ACC112 (cell line): Measurements from ENCODE around the gene WEE2.

Experiments
- H2AFZ ChIP-seq: fragments of 200-600 bp; sonication (generic); one replicate; pipeline ENCODE4 v1.6.0; 2017; ENCODE audit warnings: antibody characterized with exemption, low read length; ENCODE audit not compliant: unreplicated experiment
- H3K27ac ChIP-seq: fragments of 200-600 bp; sonication (generic); 2 replicates; pipeline ENCODE4 v1.5.1; 2014; ENCODE audit warnings: low read depth, mild to moderate bottlenecking, antibody characterized with exemption, low read length, moderate library complexity
- H3K27me3 ChIP-seq: fragments of 200-600 bp; sonication (generic); 2 replicates; pipeline ENCODE4 v1.6.1; 2014; ENCODE audit warnings: mild to moderate bottlenecking, antibody characterized with exemption, low read length, moderate library complexity, mixed read lengths; ENCODE audit not compliant: insufficient read depth
- H3K36me3 ChIP-seq: fragments of 200-600 bp; sonication (generic); 2 replicates; pipeline ENCODE4 v1.6.1; 2016; ENCODE audit warnings: mild to moderate bottlenecking, antibody characterized with exemption, low read length, moderate library complexity, mixed read lengths; ENCODE audit not compliant: insufficient read depth
- H3K4me1 ChIP-seq: fragments of 200-600 bp; sonication (generic); one replicate; pipeline ENCODE4 v1.6.1; 2016; ENCODE audit warnings: low read length, mixed read lengths; ENCODE audit not compliant: insufficient read depth, unreplicated experiment, control insufficient read depth
- H3K4me3 ChIP-seq: fragments of 200-600 bp; sonication (generic); 2 replicates; pipeline ENCODE4 v1.5.1; 2014; ENCODE audit warnings: mild to moderate bottlenecking, low read depth, low read length
- H3K79me2 ChIP-seq: fragments of 200-600 bp; sonication (generic); one replicate; pipeline ENCODE4 v1.6.0; 2016; ENCODE audit warnings: low read length; ENCODE audit not compliant: control insufficient read depth, unreplicated experiment, insufficient read depth

The WEE2 gene

GRCh38 chr7:141701489-141702046 is 6.6 kb upstream of the WEE2 start:
- Histone ChIP-seq H3K79me2 (no peaks in the 10 kb centered on the region), H3K4me3 (peak overlapping the region; percentile 92), H3K36me3 (no peaks in the 10 kb centered on the region), H3K27me3 (peaks cover 6% of the 10 kb centered on the region; the same call in 1 of the 2 replicates), H3K27ac (no peak overlapping the region), H3K4me1 (peaks cover 8% of the 10 kb centered on the region), H2AFZ (peak overlapping the region; percentile 90)

GRCh38 chr7:141702047-141702567 is 6.0 kb upstream of the WEE2 start, which contains the start of gene DENND11:
DENND11 (minus strand) TSS chr7:141702166; CDS start chr7:141702153, 13 bp downstream.
- Histone ChIP-seq H3K4me3 (peak within 1 kb of the TSS; percentile 92), H3K4me1 (peaks cover 8% of the 10 kb centered on the region), H3K79me2 (no peaks in the 10 kb centered on the region), H3K27ac (no peak within 1 kb of the TSS), H3K36me3 (no peaks in the 10 kb centered on the region), H2AFZ (peak within 1 kb of the TSS; percentile 97), H3K27me3 (peaks cover 12% of the 10 kb centered on the region; the same call in 1 of the 2 replicates)

GRCh38 chr7:141702892-141703291 is 5.3 kb upstream of the WEE2 start:
- Histone ChIP-seq H3K36me3 (no peaks in the 10 kb centered on the region), H3K4me1 (peaks cover 8% of the 10 kb centered on the region), H3K4me3 (peak overlapping the region; percentile 86), H2AFZ (peak overlapping the region; percentile 36), H3K27ac (no peak overlapping the region), H3K79me2 (no peaks in the 10 kb centered on the region), H3K27me3 (peaks cover 13% of the 10 kb centered on the region; the same call in 1 of the 2 replicates)

DNA sequence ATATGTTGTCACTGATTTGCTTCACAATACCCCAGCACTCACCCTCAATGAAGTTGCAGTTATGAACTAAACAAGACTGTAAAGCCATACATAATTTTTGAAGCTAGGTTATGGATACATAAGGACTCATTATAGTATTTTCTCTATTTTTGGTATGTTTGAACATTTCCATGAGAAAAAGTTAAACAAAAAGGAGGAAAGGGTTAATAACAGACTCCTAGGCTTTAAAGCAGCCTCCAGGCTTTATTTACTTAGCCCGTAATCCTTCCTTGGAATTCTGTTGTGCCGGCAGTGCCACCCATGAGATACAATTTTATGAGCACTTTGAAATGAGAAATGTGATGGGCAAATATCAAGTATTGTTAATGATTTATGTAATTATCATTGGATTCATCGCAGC is 4.0 kb upstream of the WEE2 start:
- no peak overlapping the region for H3K4me3 ChIP-seq
- H3K27ac ChIP-seq: no peak overlapping the region
- no peaks in the 10 kb centered on the region for H3K36me3 ChIP-seq
- H3K27me3 ChIP-seq: peaks cover 15% of the 10 kb centered on the region; the same call in 1 of the 2 replicates
- H3K79me2 ChIP-seq: no peaks in the 10 kb centered on the region
- peaks cover 8% of the 10 kb centered on the region for H3K4me1 ChIP-seq
- no peak overlapping the region for H2AFZ ChIP-seq

GRCh38 chr7:141704741-141705140 is 3.4 kb upstream of the WEE2 start:
- Histone ChIP-seq H3K79me2 (no peaks in the 10 kb centered on the region), H3K36me3 (no peaks in the 10 kb centered on the region), H3K4me3 (no peak overlapping the region), H3K4me1 (peaks cover 8% of the 10 kb centered on the region), H2AFZ (no peak overlapping the region), H3K27me3 (peaks cover 20% of the 10 kb centered on the region; the same call in 1 of the 2 replicates), H3K27ac (no peak overlapping the region)

GRCh38 chr7:141706239-141707064 is 1.7 kb upstream of the WEE2 start:
- no peak overlapping the region for H3K27ac ChIP-seq
- H3K36me3 ChIP-seq: no peaks in the 10 kb centered on the region
- H3K4me3 ChIP-seq: no peak overlapping the region
- peaks cover 25% of the 10 kb centered on the region; the same call in 1 of the 2 replicates for H3K27me3 ChIP-seq
- no peak overlapping the region for H2AFZ ChIP-seq
- H3K4me1 ChIP-seq: peaks cover 8% of the 10 kb centered on the region
- no peaks in the 10 kb centered on the region for H3K79me2 ChIP-seq

GRCh38 chr7:141709318-141709717 is 1.2 kb downstream of the WEE2 start:
- H3K79me2 ChIP-seq: no peaks in the 10 kb centered on the region
- no peak overlapping the region for H3K4me3 ChIP-seq
- no peaks in the 10 kb centered on the region for H3K4me1 ChIP-seq

DNA sequence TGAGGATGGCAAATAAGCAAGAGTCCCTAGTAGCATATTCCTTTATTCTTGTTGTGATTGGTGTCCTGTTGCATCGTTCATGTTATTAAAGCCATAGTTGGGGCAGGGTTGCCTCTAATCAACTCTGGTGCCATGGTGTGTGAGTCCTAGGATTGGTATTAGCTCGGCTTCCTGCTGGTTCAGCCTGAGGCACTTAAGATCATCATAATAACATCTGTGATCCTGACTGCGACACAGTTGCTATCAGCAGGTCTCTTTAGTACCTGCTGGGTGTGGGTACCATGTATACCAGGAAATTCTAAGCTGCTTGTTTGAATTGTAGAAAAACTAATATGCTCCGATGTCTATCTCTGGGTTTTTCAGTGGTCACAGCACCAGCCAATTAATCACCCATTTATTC is 1.6 kb downstream of the WEE2 start:
- Histone ChIP-seq H3K4me1 (no peaks in the 10 kb centered on the region), H3K36me3 (no peaks in the 10 kb centered on the region), H3K27me3 (peaks cover 37% of the 10 kb centered on the region; the same call in 1 of the 2 replicates), H3K4me3 (no peak overlapping the region), H3K27ac (no peak overlapping the region), H2AFZ (no peak overlapping the region), H3K79me2 (no peaks in the 10 kb centered on the region)

More at GRCh38 chr7:141709318-141709717, 1.2 kb downstream of the WEE2 start:
- Histone ChIP-seq H2AFZ (no peak overlapping the region), H3K27me3 (peaks cover 33% of the 10 kb centered on the region; the same call in 1 of the 2 replicates), H3K36me3 (no peaks in the 10 kb centered on the region), H3K27ac (no peak overlapping the region)

DNA sequence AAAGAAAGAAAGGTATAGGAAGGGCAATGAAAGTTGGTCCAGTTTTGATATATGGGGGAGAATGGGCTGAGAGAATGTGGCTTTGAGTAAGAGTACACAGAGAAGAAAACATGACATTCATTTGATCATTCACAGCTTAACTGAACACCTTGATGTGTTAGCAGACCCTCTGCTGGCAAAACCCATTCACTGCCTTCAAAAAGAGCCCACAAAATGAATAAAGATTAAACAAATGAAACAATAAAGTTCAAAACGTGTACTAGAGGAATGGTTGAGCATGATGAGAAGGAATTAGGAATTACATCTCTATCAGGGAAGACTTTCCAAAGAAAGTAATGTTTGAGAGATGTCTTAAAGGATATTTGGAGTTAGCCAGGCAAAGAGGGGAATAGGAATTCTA is 2.1 kb downstream of the WEE2 start:
- Histone ChIP-seq H3K4me1 (no peaks in the 10 kb centered on the region), H3K27ac (no peak overlapping the region), H3K79me2 (no peaks in the 10 kb centered on the region), H3K36me3 (no peaks in the 10 kb centered on the region), H3K27me3 (peaks cover 43% of the 10 kb centered on the region), H3K4me3 (no peak overlapping the region), H2AFZ (no peak overlapping the region)

DNA sequence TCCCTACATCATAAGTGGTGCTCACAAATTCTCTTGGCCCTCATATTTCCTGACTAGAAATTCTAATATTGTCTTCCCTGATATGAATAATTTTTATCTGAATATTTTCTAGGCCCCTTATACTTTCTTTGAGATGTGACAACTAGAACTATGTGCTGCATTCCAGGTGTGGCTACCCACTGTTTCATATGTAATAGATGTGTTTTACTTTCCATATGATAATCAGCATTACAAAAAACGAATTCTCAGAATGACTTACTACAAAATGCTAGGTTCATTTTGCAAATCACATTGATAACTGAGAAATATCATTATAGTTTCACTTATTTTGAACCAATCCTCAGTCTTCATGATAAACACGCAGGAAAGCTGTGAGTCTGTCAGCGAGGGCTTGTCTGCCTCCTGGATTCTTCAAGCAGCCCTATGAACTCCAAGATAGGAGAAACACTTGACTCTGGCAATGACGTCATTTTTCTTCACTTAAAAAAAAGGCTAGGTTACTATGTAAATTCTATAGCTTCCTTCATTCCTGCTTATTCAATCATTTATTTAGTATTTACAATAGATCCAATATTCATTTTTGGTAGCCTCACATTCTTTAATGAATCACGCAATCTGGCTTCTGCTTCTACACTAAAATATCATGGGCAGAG is 4.6 kb downstream of the WEE2 start:
- Histone ChIP-seq H2AFZ (no peak overlapping the region), H3K79me2 (no peaks in the 10 kb centered on the region), H3K4me1 (no peaks in the 10 kb centered on the region), H3K27me3 (peaks cover 56% of the 10 kb centered on the region), H3K27ac (no peak overlapping the region), H3K4me3 (no peak overlapping the region), H3K36me3 (no peaks in the 10 kb centered on the region)
